Activated CD8-positive, alpha-beta memory T cell treated with anti-CD3 and anti-CD28 coated beads, Interleukin-2, amount 50 U/mL, for 4 hours (primary cell): Measurements from ENCODE around the gene MATN3.
"Not testable (repeated sequence)": the region's sequence is repeated elsewhere in the genome, so short reads cannot be mapped to it uniquely, and the experiment has no call there.

Experiments used
- DNase-seq: peaks from one replicate; pipeline ENCODE4 v3.0.0-alpha.2; 2020

Gene MATN3

DNA sequence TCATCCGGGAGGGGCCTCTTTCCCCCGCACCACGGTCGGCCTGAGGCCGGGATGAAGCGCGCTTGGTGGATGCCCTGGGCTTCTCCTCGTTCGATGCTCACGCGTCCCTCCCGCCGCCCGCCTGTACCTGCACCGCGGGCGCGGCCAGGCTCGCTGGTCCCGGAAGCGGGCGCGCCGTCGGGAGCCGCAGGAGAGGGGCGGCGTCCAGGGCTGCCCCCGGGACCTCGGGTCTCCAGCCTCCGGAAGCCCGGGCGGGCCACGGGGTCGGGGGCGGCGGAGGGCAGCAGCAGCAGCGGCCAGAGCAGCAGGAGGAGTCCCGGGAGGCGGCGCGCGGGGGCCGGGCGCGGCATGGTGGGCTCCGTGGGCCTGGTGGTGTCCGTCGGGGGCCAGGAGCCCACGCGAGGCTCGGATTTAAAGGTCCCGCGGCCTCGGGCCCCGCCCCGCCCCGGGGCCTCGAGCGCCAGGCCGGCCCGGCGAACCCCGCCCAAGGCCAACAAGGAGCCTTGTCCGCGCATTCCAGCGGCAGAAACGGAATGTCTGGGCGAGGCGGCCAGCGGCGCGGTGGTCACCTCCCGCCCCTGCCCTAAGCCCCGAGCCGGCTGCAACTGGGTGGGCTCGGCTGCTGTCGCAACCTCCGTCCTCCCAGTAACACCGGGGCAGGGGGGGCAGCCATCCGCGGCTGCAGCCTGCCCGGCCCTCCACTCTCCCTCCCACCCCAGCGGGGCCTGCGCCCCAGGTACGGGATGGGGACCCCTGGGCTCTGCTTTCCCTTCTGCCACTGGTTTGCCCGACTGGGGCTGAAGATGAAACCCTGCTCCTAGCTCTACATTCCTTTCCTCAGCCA lies at the start of gene MATN3:
MATN3 (minus strand) TSS at position 387 of the 844 bp plus-strand sequence; CDS start at position 350, 37 bp downstream.
- no peak for DNase-seq

DNA sequence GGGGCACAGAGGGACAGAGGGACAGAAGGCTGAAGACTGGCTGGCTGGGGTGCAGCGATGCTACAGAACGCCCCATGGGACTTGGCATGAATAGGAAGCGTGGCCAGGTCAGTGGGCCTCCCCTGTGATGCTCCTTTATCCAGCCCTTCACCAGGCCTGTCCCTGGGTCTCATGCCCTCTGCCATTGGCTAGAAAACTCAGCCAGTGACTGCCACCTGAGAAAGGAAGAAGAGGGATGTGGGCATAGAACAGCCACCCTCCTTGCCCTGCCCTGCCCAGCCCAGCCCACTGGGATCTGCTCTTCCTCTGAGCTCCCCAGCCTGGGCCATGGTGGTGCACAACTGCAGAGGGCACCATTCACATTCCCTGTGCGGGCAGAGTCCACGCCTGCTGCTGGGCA lies 49.5 kb upstream of the MATN3 start:
- no peak for DNase-seq

- DNase-seq = no peak
Observed at GRCh38 chr2:20061476-20061875, 49.0 kb upstream of the MATN3 start.

DNA sequence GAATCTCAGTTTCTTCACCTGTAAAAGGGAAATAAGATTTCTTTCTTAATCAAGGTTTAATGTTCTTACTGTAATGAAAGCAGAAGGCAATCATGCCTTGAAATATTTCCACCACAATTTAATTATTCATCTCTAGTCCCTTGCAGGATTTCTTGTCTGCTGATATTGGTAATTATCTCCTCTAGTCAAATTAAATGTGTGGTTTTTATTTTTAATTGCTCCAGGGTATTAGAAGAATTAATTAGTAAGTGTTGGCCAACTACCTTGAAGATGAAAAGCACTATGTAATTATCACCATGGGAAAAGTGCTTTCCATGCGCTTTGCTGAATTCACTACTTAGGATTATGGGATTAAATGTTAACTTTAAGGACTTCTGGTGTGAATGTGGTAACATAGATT lies 47.6 kb upstream of the MATN3 start:
- DNase-seq = no peak

- no peak for DNase-seq
Observed at GRCh38 chr2:20057268-20057667, 44.8 kb upstream of the MATN3 start.

DNA sequence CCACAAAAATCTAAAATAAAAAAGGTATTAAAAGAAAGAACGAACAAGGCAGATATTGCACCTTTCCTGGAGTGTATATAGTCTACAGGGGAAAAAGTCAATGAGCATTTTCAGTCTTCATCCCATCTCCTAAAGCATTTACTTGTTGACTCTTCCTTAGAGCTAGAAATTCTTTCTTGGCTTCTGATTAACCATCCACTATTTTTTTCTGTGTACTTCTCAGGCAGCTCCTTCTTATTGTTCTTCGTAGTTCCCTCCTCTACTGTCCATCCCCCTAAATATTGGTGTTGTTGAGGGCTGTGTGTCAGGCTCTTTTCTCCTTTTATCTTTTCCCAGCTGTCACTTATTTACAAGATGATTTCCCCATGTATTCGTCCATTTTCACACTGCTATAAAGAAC lies 42.5 kb upstream of the MATN3 start:
- DNase-seq = no peak

DNA sequence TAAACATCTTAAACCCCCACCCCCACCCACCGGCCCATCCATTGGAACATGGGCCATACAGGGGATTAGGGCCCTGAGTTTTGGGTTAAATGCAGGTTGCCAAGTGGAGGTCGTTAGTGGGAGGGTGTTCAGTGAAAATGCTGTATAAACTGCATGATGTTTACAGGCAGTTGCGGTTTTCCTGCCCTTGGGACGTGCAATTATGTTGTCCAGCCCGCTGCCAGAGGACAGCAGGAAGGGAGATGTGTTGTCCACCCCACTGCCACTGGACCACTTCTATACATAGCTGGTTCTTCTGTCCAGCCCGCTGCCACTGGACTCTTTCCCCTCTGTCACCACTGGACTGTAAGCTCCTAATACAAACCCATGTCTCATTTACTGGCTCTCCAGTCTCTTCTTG lies 41.7 kb upstream of the MATN3 start:
- DNase-seq = no peak

GRCh38 chr2:20052861-20053281 lies 40.4 kb upstream of the MATN3 start:
- no peak for DNase-seq

DNA sequence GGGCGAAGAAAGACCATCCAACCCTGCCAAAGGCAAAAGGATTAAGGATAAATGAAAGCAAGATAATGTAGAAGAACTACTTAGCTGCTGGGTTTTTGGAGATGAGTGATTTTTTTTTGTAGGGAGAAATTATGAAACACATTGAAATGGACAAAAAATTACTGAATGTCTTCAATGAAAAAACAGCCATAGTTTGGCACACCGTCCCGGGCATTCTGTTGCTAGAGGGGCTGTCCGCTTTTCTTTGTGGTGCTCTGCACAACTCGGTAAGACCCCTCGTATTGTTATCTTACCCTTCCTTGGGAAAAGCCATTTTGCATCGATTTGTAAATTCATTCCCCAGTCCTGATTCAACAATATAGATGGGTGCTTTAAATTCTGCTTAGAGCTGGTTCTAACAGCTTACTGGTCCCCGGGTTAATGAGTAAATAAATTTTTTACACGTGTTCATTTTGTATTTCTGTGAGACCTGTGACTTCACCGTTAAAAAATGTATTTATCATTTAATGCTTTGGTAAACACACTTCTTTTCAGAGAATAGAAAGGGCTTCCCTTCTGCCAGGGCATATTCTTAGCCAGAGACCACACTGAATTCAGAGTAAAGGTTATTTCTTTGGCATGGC lies 39.9 kb upstream of the MATN3 start:
- DNase-seq = no peak

GRCh38 chr2:20051532-20052228 lies 39.2 kb upstream of the MATN3 start, which contains the start of gene LAPTM4A:
LAPTM4A (minus strand) TSS chr2:20051628; CDS start chr2:20051520, 108 bp downstream.
- peak; percentile 96 for DNase-seq

GRCh38 chr2:20050646-20051531 lies 38.4 kb upstream of the MATN3 start:
- peak; percentile 24 for DNase-seq

DNA sequence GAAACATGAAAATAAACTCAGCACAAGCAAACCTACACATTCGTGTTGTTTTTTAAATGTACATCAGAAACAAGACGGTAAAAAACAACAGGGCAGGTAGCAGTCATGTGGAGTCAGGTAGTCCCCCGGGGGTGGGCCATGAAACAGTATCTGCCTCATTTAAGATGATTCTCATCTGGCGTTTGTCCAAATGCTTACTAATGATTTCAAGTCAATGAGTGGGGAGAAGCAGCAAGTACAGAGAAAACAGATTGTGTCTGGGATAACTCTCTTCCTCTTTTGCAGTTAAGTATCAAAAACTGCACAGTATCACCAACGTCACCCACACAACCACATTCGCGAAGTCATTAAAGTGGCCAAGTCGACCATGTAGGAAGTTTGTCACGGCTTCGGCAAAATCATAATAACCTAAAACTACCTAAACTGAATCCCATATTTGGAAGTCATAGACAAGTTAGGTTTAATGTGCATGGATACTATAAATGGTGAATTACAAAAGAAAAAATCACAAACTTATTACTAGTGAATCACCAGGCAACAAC lies 37.7 kb upstream of the MATN3 start:
- DNase-seq = peak; percentile 25

GRCh38 chr2:20049637-20050036 lies 37.2 kb upstream of the MATN3 start:
- DNase-seq = no peak

- no peak for DNase-seq
Observed at GRCh38 chr2:20048488-20049448, 36.3 kb upstream of the MATN3 start.

- DNase-seq = not testable (repeated sequence)
Observed at GRCh38 chr2:20045712-20046292, 33.3 kb upstream of the MATN3 start.

DNA sequence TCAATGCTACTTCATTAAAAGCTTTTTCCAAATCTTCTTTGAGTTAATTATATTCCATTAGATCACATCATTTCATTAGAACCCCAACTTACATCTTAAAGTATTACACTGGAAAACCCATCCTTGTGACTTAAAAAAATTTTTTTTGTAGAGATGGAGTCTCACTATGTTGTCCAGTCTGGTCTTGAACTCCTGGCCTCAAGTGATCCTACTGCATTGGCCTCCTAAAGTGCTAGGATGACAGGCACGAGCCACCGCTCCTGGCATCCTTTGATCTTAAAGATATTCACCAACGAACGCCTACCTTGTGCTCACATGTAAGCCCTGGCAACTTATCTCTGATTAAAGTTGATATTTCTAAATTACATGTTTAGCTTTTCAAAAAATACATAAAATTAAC lies 32.3 kb upstream of the MATN3 start:
- DNase-seq = no peak

DNA sequence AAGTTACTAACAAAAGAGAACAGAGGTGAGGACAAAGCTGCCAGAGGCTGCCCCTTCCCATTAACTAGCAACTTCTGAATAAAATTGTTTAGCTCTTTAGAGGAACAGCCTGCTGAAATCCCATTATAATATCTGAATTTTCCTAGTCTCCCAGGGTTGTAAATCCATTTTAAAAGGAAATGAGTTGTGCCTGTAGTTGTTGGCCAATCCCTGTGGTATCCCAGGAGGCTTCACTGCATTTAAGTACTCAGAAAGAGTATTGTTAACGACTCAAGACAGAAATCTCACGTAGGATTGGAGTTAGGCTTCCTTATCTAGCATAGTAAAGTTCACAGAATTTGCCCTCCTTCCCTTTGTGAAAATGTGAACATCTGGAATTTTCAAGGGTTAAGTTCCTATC lies 30.1 kb upstream of the MATN3 start:
- DNase-seq = no peak

GRCh38 chr2:20040489-20041172 lies 28.2 kb upstream of the MATN3 start:
- no peak for DNase-seq

DNA sequence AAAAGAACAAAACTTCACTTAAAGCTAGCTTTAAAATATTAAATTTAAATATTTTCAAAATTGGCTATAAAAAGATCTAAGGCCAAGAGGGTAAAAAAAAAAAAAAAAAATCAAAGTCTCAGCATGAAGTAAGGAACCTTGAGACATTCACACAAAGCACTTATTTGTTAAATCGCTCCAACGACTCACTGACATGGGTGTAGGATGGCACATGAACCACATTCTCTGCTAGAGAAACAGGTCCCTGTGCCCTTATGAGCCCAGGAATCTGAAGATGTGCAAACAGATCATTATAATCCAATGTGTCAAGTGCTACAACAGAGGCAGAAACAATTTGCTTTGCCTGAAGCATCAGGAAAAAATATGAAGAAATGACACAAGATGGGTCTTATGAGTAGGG lies 25.2 kb upstream of the MATN3 start:
- no peak for DNase-seq
